ENCODE measurements around the gene ST6GALNAC3. TPM values are rescaled to one million over a fixed set of nuclear protein-coding genes. Genes with fewer than 3 reads are reported as not detected.

The ST6GALNAC3 gene
- total RNA-seq, 1 experiment from 2014 or later = 0.03 TPM

DNA sequence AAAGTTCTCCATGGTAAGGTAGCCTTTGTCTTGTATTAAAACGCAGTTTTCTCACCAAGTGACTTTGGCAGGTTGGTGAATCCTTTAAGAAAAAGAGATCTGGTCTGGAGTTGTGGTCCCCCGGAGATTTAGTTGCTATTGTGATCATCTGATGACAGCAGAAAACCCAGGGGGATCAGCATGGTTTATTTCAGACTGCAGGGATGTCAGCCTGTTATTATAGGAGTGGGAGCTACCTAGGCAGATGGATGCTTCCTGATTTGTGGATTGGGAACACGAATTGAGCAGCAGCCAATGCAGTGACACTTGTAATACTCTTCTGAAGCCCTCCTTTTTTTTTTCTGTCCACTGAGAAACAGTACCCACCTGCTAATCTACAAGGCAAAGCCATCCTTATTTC is 150.2 kb downstream of the ST6GALNAC3 start:
- TF ChIP-seq, protein P1, sequence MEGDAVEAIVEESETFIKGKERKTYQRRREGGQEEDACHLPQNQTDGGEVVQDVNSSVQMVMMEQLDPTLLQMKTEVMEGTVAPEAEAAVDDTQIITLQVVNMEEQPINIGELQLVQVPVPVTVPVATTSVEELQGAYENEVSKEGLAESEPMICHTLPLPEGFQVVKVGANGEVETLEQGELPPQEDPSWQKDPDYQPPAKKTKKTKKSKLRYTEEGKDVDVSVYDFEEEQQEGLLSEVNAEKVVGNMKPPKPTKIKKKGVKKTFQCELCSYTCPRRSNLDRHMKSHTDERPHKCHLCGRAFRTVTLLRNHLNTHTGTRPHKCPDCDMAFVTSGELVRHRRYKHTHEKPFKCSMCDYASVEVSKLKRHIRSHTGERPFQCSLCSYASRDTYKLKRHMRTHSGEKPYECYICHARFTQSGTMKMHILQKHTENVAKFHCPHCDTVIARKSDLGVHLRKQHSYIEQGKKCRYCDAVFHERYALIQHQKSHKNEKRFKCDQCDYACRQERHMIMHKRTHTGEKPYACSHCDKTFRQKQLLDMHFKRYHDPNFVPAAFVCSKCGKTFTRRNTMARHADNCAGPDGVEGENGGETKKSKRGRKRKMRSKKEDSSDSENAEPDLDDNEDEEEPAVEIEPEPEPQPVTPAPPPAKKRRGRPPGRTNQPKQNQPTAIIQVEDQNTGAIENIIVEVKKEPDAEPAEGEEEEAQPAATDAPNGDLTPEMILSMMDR (IDR thresholded peaks at IDR 0.05) = no peak
- no peak for TF ChIP-seq TCF7L2 (IDR thresholded peaks at IDR 0.05; ENCODE audit: low read depth, low read length)
- TF ChIP-seq, protein P2, sequence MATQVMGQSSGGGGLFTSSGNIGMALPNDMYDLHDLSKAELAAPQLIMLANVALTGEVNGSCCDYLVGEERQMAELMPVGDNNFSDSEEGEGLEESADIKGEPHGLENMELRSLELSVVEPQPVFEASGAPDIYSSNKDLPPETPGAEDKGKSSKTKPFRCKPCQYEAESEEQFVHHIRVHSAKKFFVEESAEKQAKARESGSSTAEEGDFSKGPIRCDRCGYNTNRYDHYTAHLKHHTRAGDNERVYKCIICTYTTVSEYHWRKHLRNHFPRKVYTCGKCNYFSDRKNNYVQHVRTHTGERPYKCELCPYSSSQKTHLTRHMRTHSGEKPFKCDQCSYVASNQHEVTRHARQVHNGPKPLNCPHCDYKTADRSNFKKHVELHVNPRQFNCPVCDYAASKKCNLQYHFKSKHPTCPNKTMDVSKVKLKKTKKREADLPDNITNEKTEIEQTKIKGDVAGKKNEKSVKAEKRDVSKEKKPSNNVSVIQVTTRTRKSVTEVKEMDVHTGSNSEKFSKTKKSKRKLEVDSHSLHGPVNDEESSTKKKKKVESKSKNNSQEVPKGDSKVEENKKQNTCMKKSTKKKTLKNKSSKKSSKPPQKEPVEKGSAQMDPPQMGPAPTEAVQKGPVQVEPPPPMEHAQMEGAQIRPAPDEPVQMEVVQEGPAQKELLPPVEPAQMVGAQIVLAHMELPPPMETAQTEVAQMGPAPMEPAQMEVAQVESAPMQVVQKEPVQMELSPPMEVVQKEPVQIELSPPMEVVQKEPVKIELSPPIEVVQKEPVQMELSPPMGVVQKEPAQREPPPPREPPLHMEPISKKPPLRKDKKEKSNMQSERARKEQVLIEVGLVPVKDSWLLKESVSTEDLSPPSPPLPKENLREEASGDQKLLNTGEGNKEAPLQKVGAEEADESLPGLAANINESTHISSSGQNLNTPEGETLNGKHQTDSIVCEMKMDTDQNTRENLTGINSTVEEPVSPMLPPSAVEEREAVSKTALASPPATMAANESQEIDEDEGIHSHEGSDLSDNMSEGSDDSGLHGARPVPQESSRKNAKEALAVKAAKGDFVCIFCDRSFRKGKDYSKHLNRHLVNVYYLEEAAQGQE (IDR thresholded peaks at IDR 0.05; ENCODE audit: insufficient read depth in 1 of 2, low read depth in 2 of 2, low read length in 1 of 2) = no peak
- no peak for TF ChIP-seq SIN3A (IDR thresholded peaks at IDR 0.05; ENCODE audit: borderline replicate concordance, insufficient read depth, low read depth, low read length)
- TF ChIP-seq POLR2AphosphoS5 (IDR thresholded peaks at IDR 0.05; ENCODE audit: low read depth, low read length) = no peak
- in situ Hi-C loops (cut with HindIII; ENCODE audit: low pct_unique_long_range_greater_than_20kb, low sequenced_read_pairs) = no loop called here
- POLR2A ChIA-PET = no interaction called here

DNA sequence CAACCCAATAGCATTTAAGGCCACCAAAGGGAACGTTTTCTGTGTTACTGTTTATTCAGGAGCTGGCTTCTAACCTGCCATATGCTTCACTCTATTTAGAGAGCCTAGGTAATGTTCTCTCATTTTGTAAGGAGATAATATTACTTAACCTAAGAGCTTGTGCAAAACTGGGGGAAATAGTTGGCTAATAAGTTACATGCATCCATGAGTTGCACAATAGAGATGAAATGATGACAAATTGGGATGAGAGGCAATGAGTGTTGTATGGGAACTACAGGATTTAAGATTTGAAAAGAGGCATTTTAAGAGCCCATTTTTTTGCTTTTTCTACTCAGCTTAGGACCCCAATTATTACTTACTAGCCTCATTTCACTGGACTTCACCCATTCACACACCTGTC is 151.0 kb downstream of the ST6GALNAC3 start:
- CTCF ChIA-PET = no interaction called here
- intact Hi-C loops (cut with micrococcal nuclease; ENCODE audit: unreplicated experiment) = no loop called here

More for the DNA sequence above, 150.2 kb downstream of the ST6GALNAC3 start:
- DNase-seq (ENCODE audit: low read depth, low spot score) = no peak
- H3K27me3 ChIP-seq (ENCODE audit: control insufficient read depth, insufficient read depth, low read length) = no peaks in the 10 kb centered on the region
- H3K27ac ChIP-seq (ENCODE audit: low read length) = no peak overlapping the region
- CTCF ChIA-PET = no interaction called here
- H3K4me3 ChIP-seq (ENCODE audit: low read depth in 2 of 2, low read length in 2 of 2) = no peak overlapping the region
- ATAC-seq = no peak
- no peaks in the 10 kb centered on the region for H3K36me3 ChIP-seq (ENCODE audit: control insufficient read depth, insufficient read depth, low read length)
- H3K4me1 ChIP-seq (ENCODE audit: control insufficient read depth, insufficient read depth, low read length) = no peaks in the 10 kb centered on the region
- no peaks in the 10 kb centered on the region for H3K9me3 ChIP-seq (ENCODE audit: control insufficient read depth, insufficient read depth, low read depth, low read length)
- intact Hi-C loops (cut with micrococcal nuclease; ENCODE audit: unreplicated experiment) = no loop called here
- BruUV-seq (replicated peaks) = no TSS peak

More for the DNA sequence above, 151.0 kb downstream of the ST6GALNAC3 start:
- TF ChIP-seq, protein P2 (IDR thresholded peaks at IDR 0.05; ENCODE audit: insufficient read depth in 1 of 2, low read depth in 2 of 2, low read length in 1 of 2) = no peak
- TF ChIP-seq, protein P1 (IDR thresholded peaks at IDR 0.05) = no peak
- TF ChIP-seq SIN3A (IDR thresholded peaks at IDR 0.05; ENCODE audit: borderline replicate concordance, insufficient read depth, low read depth, low read length) = no peak
- no peak for TF ChIP-seq POLR2AphosphoS5 (IDR thresholded peaks at IDR 0.05; ENCODE audit: low read depth, low read length)
- TF ChIP-seq TCF7L2 (IDR thresholded peaks at IDR 0.05; ENCODE audit: low read depth, low read length) = no peak
- H3K4me1 ChIP-seq (ENCODE audit: control insufficient read depth, insufficient read depth, low read length) = no peaks in the 10 kb centered on the region
- H3K27me3 ChIP-seq (ENCODE audit: control insufficient read depth, insufficient read depth, low read length) = no peaks in the 10 kb centered on the region
- no peak for DNase-seq (ENCODE audit: low read depth, low spot score)
- no peaks in the 10 kb centered on the region for H3K9me3 ChIP-seq (ENCODE audit: control insufficient read depth, insufficient read depth, low read depth, low read length)
- in situ Hi-C loops (cut with HindIII; ENCODE audit: low pct_unique_long_range_greater_than_20kb, low sequenced_read_pairs) = no loop called here
- no peak for ATAC-seq
- BruUV-seq (replicated peaks) = no TSS peak
- no peaks in the 10 kb centered on the region for H3K36me3 ChIP-seq (ENCODE audit: control insufficient read depth, insufficient read depth, low read length)
- H3K4me3 ChIP-seq (ENCODE audit: low read depth in 2 of 2, low read length in 2 of 2) = no peak overlapping the region
- H3K27ac ChIP-seq (ENCODE audit: low read length) = no peak overlapping the region
- POLR2A ChIA-PET = no interaction called here
